GM19452 (cell line): ENCODE measurements around the gene KISS1.
"Not testable (repeated sequence)": the region's sequence is repeated elsewhere in the genome, so short reads cannot be mapped to it uniquely, and the experiment has no call there.

ENCODE experiments used
- ATAC-seq: cut with Tn5 transposase; IDR thresholded peaks from one replicate; pipeline ENCODE4 v1.9.1; 2021; ENCODE audit not compliant: unreplicated experiment

The KISS1 gene

GRCh38 chr1:204196068-204196795, at the start of gene KISS1:
Gene KISS1 (minus strand): TSS chr1:204196491. CDS start chr1:204192876, 3,615 bp downstream.
- no peak for ATAC-seq

GRCh38 chr1:204242920-204243319, 46.6 kb upstream of the KISS1 start:
- ATAC-seq, result no peak

- no peak for ATAC-seq
These were observed 45.6 kb upstream of the KISS1 start for GRCh38 chr1:204241914-204242313.

GRCh38 chr1:204241050-204241449, 44.8 kb upstream of the KISS1 start:
- no peak for ATAC-seq

- no peak for ATAC-seq
These were observed 43.9 kb upstream of the KISS1 start for GRCh38 chr1:204240233-204240632.

GRCh38 chr1:204239401-204239800, 43.1 kb upstream of the KISS1 start:
- not testable (repeated sequence) for ATAC-seq

GRCh38 chr1:204238520-204238919, 42.2 kb upstream of the KISS1 start:
- ATAC-seq, result not testable (repeated sequence)

GRCh38 chr1:204237515-204237914, 41.2 kb upstream of the KISS1 start:
- ATAC-seq, result not testable (repeated sequence)

- no peak for ATAC-seq
These were observed 36.2 kb upstream of the KISS1 start for GRCh38 chr1:204232526-204232925.

GRCh38 chr1:204230211-204230610, 33.9 kb upstream of the KISS1 start:
- no peak for ATAC-seq

- no peak for ATAC-seq
These were observed 32.6 kb upstream of the KISS1 start for GRCh38 chr1:204228896-204229295.

GRCh38 chr1:204227996-204228785, 31.9 kb upstream of the KISS1 start:
- ATAC-seq, result no peak

- ATAC-seq, result no peak
These were observed 31.1 kb upstream of the KISS1 start for GRCh38 chr1:204227351-204227750.

- ATAC-seq, result no peak
These were observed 29.8 kb upstream of the KISS1 start for GRCh38 chr1:204225841-204226735.

- no peak for ATAC-seq
These were observed 28.4 kb upstream of the KISS1 start for GRCh38 chr1:204224655-204225054.

- no peak for ATAC-seq
These were observed 27.0 kb upstream of the KISS1 start for GRCh38 chr1:204223129-204223860.

- no peak for ATAC-seq
These were observed 26.4 kb upstream of the KISS1 start for GRCh38 chr1:204222764-204223055.

- ATAC-seq, result no peak
These were observed 25.9 kb upstream of the KISS1 start for GRCh38 chr1:204222006-204222763.

GRCh38 chr1:204221271-204221670, 25.0 kb upstream of the KISS1 start:
- no peak for ATAC-seq

- no peak for ATAC-seq
These were observed 23.8 kb upstream of the KISS1 start for GRCh38 chr1:204219971-204220616.
